SK-N-SH treated with all-trans-retinoic acid at 6 μM for 48 hours (cell line): ENCODE results near the gene NRIP1.

Source experiments
- ATAC-seq: fragments of 200-7000 bp; cut with Tn5 transposase; 3 replicates; pipeline ENCODE4 v1.9.1; 2020; ENCODE audit warnings: mild to moderate bottlenecking, moderate library complexity
- BACH2 ChIP-seq: fragments of 250-450 bp; sonication (Bioruptor Pico); IDR thresholded peaks from 2 replicates; pipeline ENCODE4 v1.9.0; 2021; ENCODE audit warnings: mild to moderate bottlenecking, borderline replicate concordance
- CREB5 ChIP-seq: fragments of 250-450 bp; sonication (Bioruptor Pico); IDR thresholded peaks from 2 replicates; pipeline ENCODE4 v1.5.1; 2020; ENCODE audit warnings: low read depth, mild to moderate bottlenecking, moderate library complexity
- CSDC2 ChIP-seq: fragments of 250-450 bp; sonication (Bioruptor Pico); IDR thresholded peaks from 2 replicates; pipeline ENCODE4 v1.5.0; 2020; ENCODE audit warnings: mild to moderate bottlenecking, moderate library complexity
- CSRNP3 ChIP-seq: fragments of 250-450 bp; sonication (Bioruptor Pico); IDR thresholded peaks from 2 replicates; pipeline ENCODE4 v1.5.1; 2021; ENCODE audit warnings: mild to moderate bottlenecking, moderate library complexity
- ESRRG ChIP-seq: fragments of 250-450 bp; sonication (Bioruptor Pico); IDR thresholded peaks from 2 replicates; pipeline ENCODE4 v1.6.1; 2021; ENCODE audit warnings: mild to moderate bottlenecking
- GLIS3 ChIP-seq: fragments of 250-450 bp; sonication (Bioruptor Pico); IDR thresholded peaks from 2 replicates; pipeline ENCODE4 v1.5.0; 2020; ENCODE audit warnings: mild to moderate bottlenecking, moderate library complexity
- ISL1 ChIP-seq: fragments of 250-450 bp; sonication (Bioruptor Pico); IDR thresholded peaks from 2 replicates; pipeline ENCODE4 v2.1.2; 2022; ENCODE audit warnings: mild to moderate bottlenecking, moderate library complexity
- OSR1 ChIP-seq: fragments of 250-450 bp; sonication (Bioruptor Pico); IDR thresholded peaks from 2 replicates; pipeline ENCODE4 v1.8.0; 2022; ENCODE audit warnings: moderate library complexity, mild to moderate bottlenecking, inconsistent platforms
- PPARA ChIP-seq: fragments of 250-450 bp; sonication (Bioruptor Pico); IDR thresholded peaks from 2 replicates; pipeline ENCODE4 v1.5.0; 2020; ENCODE audit warnings: mild to moderate bottlenecking, borderline replicate concordance
- RARB ChIP-seq: fragments of 250-450 bp; sonication (Bioruptor Pico); IDR thresholded peaks from 2 replicates; pipeline ENCODE4 v1.8.0; 2021; ENCODE audit warnings: mild to moderate bottlenecking, moderate library complexity
- SNAI2 ChIP-seq: fragments of 250-450 bp; sonication (Bioruptor Pico); IDR thresholded peaks from 2 replicates; pipeline ENCODE4 v1.5.0; 2020; ENCODE audit warnings: mild to moderate bottlenecking, moderate library complexity
- TCF4 ChIP-seq: fragments of 250-450 bp; sonication (Bioruptor Pico); IDR thresholded peaks from 2 replicates; pipeline ENCODE4 v1.8.0; 2021; ENCODE audit warnings: mild to moderate bottlenecking, moderate library complexity, borderline replicate concordance
- TSHZ2 ChIP-seq: fragments of 250-450 bp; sonication (Bioruptor Pico); IDR thresholded peaks from 2 replicates; pipeline ENCODE4 v1.5.0; 2020; ENCODE audit warnings: mild to moderate bottlenecking, moderate library complexity
- ZC3H10 ChIP-seq: fragments of 250-450 bp; sonication (Bioruptor Pico); IDR thresholded peaks from 2 replicates; pipeline ENCODE4 v1.5.1; 2021; ENCODE audit warnings: mild to moderate bottlenecking, moderate library complexity
- ZFP3 ChIP-seq: fragments of 250-450 bp; sonication (Bioruptor Pico); IDR thresholded peaks from 2 replicates; pipeline ENCODE4 v1.5.0; 2020; ENCODE audit warnings: mild to moderate bottlenecking, moderate library complexity
- ZFP30 ChIP-seq: fragments of 450-650 bp; formaldehyde crosslinking; IDR thresholded peaks from 2 replicates; pipeline ENCODE4 v1.5.0; 2022; ENCODE audit warnings: mild to moderate bottlenecking, moderate library complexity
- ZNF565 ChIP-seq: fragments of 450-650 bp; formaldehyde crosslinking; conservative IDR thresholded peaks from 2 replicates; pipeline ENCODE4 v1.5.0; 2020; ENCODE audit warnings: low read depth, mild to moderate bottlenecking, moderate library complexity
- ZNF70 ChIP-seq: fragments of 450-650 bp; formaldehyde crosslinking; IDR thresholded peaks from 2 replicates; pipeline ENCODE4 v1.5.0; 2020; ENCODE audit warnings: mild to moderate bottlenecking, moderate library complexity
- ZNF8 ChIP-seq: fragments of 450-650 bp; formaldehyde crosslinking; IDR thresholded peaks from 2 replicates; pipeline ENCODE4 v1.5.0; 2020; ENCODE audit warnings: mild to moderate bottlenecking, moderate library complexity
- TF ChIP-seq, protein P1 (sequence below): fragments of 250-450 bp; sonication (Bioruptor Pico); IDR thresholded peaks from 2 replicates; pipeline ENCODE4 v1.8.0; 2020; ENCODE audit warnings: mild to moderate bottlenecking, moderate library complexity, borderline replicate concordance

The NRIP1 gene

GRCh38 chr21:15061747-15062605 lies 2.8 kb downstream of the NRIP1 start (continued):
- TF ChIP-seq TSHZ2 (CRISPR knock-in tag) (no peak), ZFP3 (CRISPR knock-in tag) (no peak), PPARA (CRISPR knock-in tag) (no peak), TCF4 (CRISPR knock-in tag) (no peak), ESRRG (CRISPR knock-in tag) (no peak), ZNF565 (CRISPR knock-in tag) (no peak), CSRNP3 (no peak), BACH2 (CRISPR knock-in tag) (no peak)
- TF ChIP-seq, protein P1, sequence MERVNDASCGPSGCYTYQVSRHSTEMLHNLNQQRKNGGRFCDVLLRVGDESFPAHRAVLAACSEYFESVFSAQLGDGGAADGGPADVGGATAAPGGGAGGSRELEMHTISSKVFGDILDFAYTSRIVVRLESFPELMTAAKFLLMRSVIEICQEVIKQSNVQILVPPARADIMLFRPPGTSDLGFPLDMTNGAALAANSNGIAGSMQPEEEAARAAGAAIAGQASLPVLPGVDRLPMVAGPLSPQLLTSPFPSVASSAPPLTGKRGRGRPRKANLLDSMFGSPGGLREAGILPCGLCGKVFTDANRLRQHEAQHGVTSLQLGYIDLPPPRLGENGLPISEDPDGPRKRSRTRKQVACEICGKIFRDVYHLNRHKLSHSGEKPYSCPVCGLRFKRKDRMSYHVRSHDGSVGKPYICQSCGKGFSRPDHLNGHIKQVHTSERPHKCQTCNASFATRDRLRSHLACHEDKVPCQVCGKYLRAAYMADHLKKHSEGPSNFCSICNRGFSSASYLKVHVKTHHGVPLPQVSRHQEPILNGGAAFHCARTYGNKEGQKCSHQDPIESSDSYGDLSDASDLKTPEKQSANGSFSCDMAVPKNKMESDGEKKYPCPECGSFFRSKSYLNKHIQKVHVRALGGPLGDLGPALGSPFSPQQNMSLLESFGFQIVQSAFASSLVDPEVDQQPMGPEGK (CRISPR knock-in tag) = no peak

DNA sequence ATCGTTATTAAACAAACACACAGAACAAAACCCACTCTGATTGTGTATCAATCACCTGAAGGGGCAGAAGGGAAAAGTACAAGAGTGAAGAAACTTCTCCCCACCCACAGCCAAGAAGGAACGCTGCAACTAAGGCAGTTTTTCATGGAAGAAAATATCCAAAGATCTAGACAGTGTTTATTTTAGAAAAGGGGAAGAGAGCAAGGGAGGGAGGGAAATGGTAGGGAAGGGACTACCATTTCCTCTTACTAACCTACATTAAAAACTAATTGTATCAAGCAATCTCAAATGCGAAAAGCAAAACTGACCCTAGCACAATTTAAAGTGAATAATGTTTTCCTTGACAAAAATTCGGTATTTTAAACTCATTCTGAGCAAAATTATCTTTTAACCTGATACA lies 3.5 kb downstream of the NRIP1 start:
- TF ChIP-seq OSR1 (CRISPR knock-in tag) (no peak), ZNF70 (CRISPR knock-in tag) (no peak), CREB5 (CRISPR knock-in tag) (no peak), ZNF8 (CRISPR knock-in tag) (no peak), ZFP3 (CRISPR knock-in tag) (no peak), ISL1 (CRISPR knock-in tag) (no peak), RARB (CRISPR knock-in tag) (no peak), CSRNP3 (no peak), ESRRG (CRISPR knock-in tag) (no peak), ZFP30 (CRISPR knock-in tag) (no peak), TSHZ2 (CRISPR knock-in tag) (no peak), TCF4 (CRISPR knock-in tag) (no peak), GLIS3 (CRISPR knock-in tag) (no peak), SNAI2 (CRISPR knock-in tag) (no peak), ZC3H10 (CRISPR knock-in tag) (no peak), ZNF565 (CRISPR knock-in tag) (no peak), PPARA (CRISPR knock-in tag) (no peak), CSDC2 (CRISPR knock-in tag) (no peak)
- TF ChIP-seq, protein P1 (CRISPR knock-in tag) = no peak
- ATAC-seq = no peak
